Endodermal cell (in vitro differentiated cells): Measurements from ENCODE around the gene RCL1. TPM values are rescaled to one million over a fixed set of nuclear protein-coding genes. Genes with fewer than 3 reads are reported as not detected.

Experiments
- DNase-seq: peaks from one replicate; pipeline ENCODE4 v3.0.0-alpha.2; 2017
- H3K27ac ChIP-seq: 2 replicates; pipeline ENCODE4 v1.5.1; 2013; ENCODE audit warnings: mild to moderate bottlenecking, low read depth, low read length, moderate library complexity
- H3K27me3 ChIP-seq: 2 replicates; pipeline ENCODE4 v1.6.1; 2013; ENCODE audit warnings: mild to moderate bottlenecking, low read length, moderate library complexity; ENCODE audit not compliant: insufficient read depth, control insufficient read depth, poor library complexity, severe bottlenecking
- H3K36me3 ChIP-seq: 2 replicates; pipeline ENCODE4 v1.7.0; 2013; ENCODE audit warnings: mild to moderate bottlenecking, low read length, moderate library complexity; ENCODE audit not compliant: control insufficient read depth, insufficient read depth
- H3K4me1 ChIP-seq: one replicate; pipeline ENCODE4 v1.7.0; 2013; ENCODE audit warnings: low read length; ENCODE audit not compliant: control insufficient read depth, insufficient read depth
- H3K4me3 ChIP-seq: 2 replicates; pipeline ENCODE4 v1.5.1; 2013; ENCODE audit warnings: mild to moderate bottlenecking, low read length, moderate library complexity
- H3K9ac ChIP-seq: 2 replicates; pipeline ENCODE4 v1.6.1; 2013; ENCODE audit warnings: mild to moderate bottlenecking, low read length, moderate library complexity; ENCODE audit not compliant: poor library complexity, severe bottlenecking; ENCODE audit errors: extremely low read depth
- H3K9me3 ChIP-seq: 2 replicates; pipeline ENCODE4 v1.6.1; 2013; ENCODE audit warnings: mild to moderate bottlenecking, low read length, moderate library complexity; ENCODE audit not compliant: control insufficient read depth
- H3K27ac Mint-ChIP-seq: 2 replicates; pipeline ENCODE4 v1.8.0; 2020; ENCODE audit warnings: mixed read lengths
- H3K27me3 Mint-ChIP-seq: 2 replicates; pipeline ENCODE4 v1.8.0; 2021; ENCODE audit warnings: mild to moderate bottlenecking, mixed read lengths; ENCODE audit not compliant: insufficient read depth
- H3K36me3 Mint-ChIP-seq: 2 replicates; pipeline ENCODE4 v1.8.0; 2020; ENCODE audit warnings: low read depth, mixed read lengths
- H3K4me1 Mint-ChIP-seq: 2 replicates; pipeline ENCODE4 v1.8.0; 2020; ENCODE audit warnings: mixed read lengths
- H3K4me3 Mint-ChIP-seq: 2 replicates; pipeline ENCODE4 v1.8.0; 2020; ENCODE audit warnings: mild to moderate bottlenecking, moderate library complexity, mixed read lengths
- H3K9me3 Mint-ChIP-seq: 2 replicates; pipeline ENCODE4 v1.8.0; 2020; ENCODE audit warnings: mild to moderate bottlenecking, mixed read lengths
- CTCF ChIP-seq: fragments of 200-600 bp; sonication (generic); conservative IDR thresholded peaks from 2 replicates; pipeline ENCODE4 v1.5.0; 2021; ENCODE audit warnings: antibody characterized with exemption, mild to moderate bottlenecking
- WGBS, 2 experiments: methylation state at CpG; one replicate each; pipeline versions ENCODE4 v1.1.5 to v1.1.7; 2013; ENCODE audit warnings: missing lambda C conversion rate in 2 of 2, mixed read lengths in 1 of 2; ENCODE audit not compliant: insufficient coverage in 1 of 2, insufficient read length in 1 of 2; 5-methylcytosine and 5-hydroxymethylcytosine counted together
- total RNA-seq, 2 donors: library from RNA; stranded (reverse); fragmentation: NEBNext Ultra II Directional in 1 of 2; extraction: Animal tissue kit (Norgen Biotek cat#: 25700) in 1 of 2; gene quantifications; 2 replicates in 1 of 2; 3 replicates in 1 of 2; pipeline ENCODE4 v1.2.1, GENCODE V29; 2021

Gene RCL1
- total RNA-seq, 2 donors from 2014 or later, result 13.2 to 18.6 TPM

- Histone ChIP-seq H3K4me1 (peaks cover 5% of the 10 kb centered on the region), H3K27me3 (no peaks in the 10 kb centered on the region), H3K36me3 (no peaks in the 10 kb centered on the region), H3K27ac (no peak overlapping the region), H3K4me3 (no peak overlapping the region), H3K9ac (no peak overlapping the region), H3K9me3 (no peaks in the 10 kb centered on the region)
- Mint-ChIP-seq H3K36me3 (peaks cover 2% of the 10 kb centered on the region), H3K4me3 (no peak overlapping the region), H3K9me3 (peaks cover 2% of the 10 kb centered on the region), H3K4me1 (peaks cover 23% of the 10 kb centered on the region), H3K27me3 (no peaks in the 10 kb centered on the region), H3K27ac (no peak overlapping the region)
- no peak for DNase-seq
- 92 to 94% methylated on average over 2 to 3 of the region's 3 CpGs for WGBS, 2 experiments
- no peak for TF ChIP-seq CTCF
Measured at GRCh38 chr9:4799033-4799430, 6.3 kb downstream of the RCL1 start.

GRCh38 chr9:4799775-4800174 lies 7.0 kb downstream of the RCL1 start:
- peaks cover 3% of the 10 kb centered on the region for H3K9me3 Mint-ChIP-seq
- Histone ChIP-seq H3K9ac (no peak overlapping the region), H3K27me3 (no peaks in the 10 kb centered on the region), H3K27ac (no peak overlapping the region), H3K9me3 (no peaks in the 10 kb centered on the region), H3K36me3 (no peaks in the 10 kb centered on the region), H3K4me3 (no peak overlapping the region), H3K4me1 (peaks cover 5% of the 10 kb centered on the region)
- no peak overlapping the region for H3K4me3 Mint-ChIP-seq
- WGBS, 2 experiments, result 83 to 90% methylated on average over 2 to 3 of the region's 3 CpGs
- peaks cover 17% of the 10 kb centered on the region for H3K4me1 Mint-ChIP-seq
- DNase-seq, result no peak
- no peak for TF ChIP-seq CTCF
- no peak overlapping the region for H3K27ac Mint-ChIP-seq
- H3K27me3 Mint-ChIP-seq, result no peaks in the 10 kb centered on the region
- H3K36me3 Mint-ChIP-seq, result peaks cover 3% of the 10 kb centered on the region

- no peak for DNase-seq
- Histone ChIP-seq H3K27ac (no peak overlapping the region), H3K27me3 (no peaks in the 10 kb centered on the region), H3K9ac (no peak overlapping the region), H3K36me3 (no peaks in the 10 kb centered on the region), H3K9me3 (peaks cover 7% of the 10 kb centered on the region), H3K4me3 (no peak overlapping the region), H3K4me1 (peaks cover 5% of the 10 kb centered on the region)
- TF ChIP-seq CTCF, result no peak
- H3K4me3 Mint-ChIP-seq, result no peak overlapping the region
- H3K27ac Mint-ChIP-seq, result no peak overlapping the region
- H3K36me3 Mint-ChIP-seq, result peaks cover 11% of the 10 kb centered on the region
- H3K9me3 Mint-ChIP-seq, result peaks cover 13% of the 10 kb centered on the region
- WGBS, 2 experiments, result 95 to 97% methylated on average over 3 to 6 of the region's 6 CpGs
- H3K27me3 Mint-ChIP-seq, result no peaks in the 10 kb centered on the region
- peaks cover 16% of the 10 kb centered on the region for H3K4me1 Mint-ChIP-seq
Measured at GRCh38 chr9:4801156-4801555, 8.4 kb downstream of the RCL1 start.
